ENCODE results near the gene NRP2. TPM values are rescaled to one million over a fixed set of nuclear protein-coding genes. Genes with fewer than 3 reads are reported as not detected.

The NRP2 gene
- total and polyA plus RNA-seq, 2 experiments from 2014 or later = 61.0 to 79.2 TPM

- no peak overlapping the region for H3K27ac ChIP-seq
- H3K9me2 ChIP-seq (replicated peaks; ENCODE audit: insufficient read depth) = no peaks in the 10 kb centered on the region
- H3K79me2 ChIP-seq = no peaks in the 10 kb centered on the region
- H2AFZ ChIP-seq = no peak overlapping the region
- 94% methylated on average over 11 of the region's 11 CpGs for whole genome bisulfite sequencing (ENCODE audit: low lambda C conversion rate, missing lambda C conversion rate)
- no peak overlapping the region for H3K4me2 ChIP-seq
- H4K20me1 ChIP-seq (ENCODE audit: insufficient read depth, poor library complexity, severe bottlenecking) = no peaks in the 10 kb centered on the region
- TF ChIP-seq EZH2phosphoT487 (IDR thresholded peaks at IDR 0.05; ENCODE audit: low read depth, severe bottlenecking, unreplicated experiment) (no peak), EZH2 (IDR thresholded peaks at IDR 0.05; ENCODE audit: borderline replicate concordance) (no peak), CTCF (IDR thresholded peaks at IDR 0.05; ENCODE audit: poor library complexity) (no peak)
- DNase-seq (ENCODE audit: low spot score) = no peak
- no peak overlapping the region for H3K4me3 ChIP-seq
- peaks cover 2% of the 10 kb centered on the region for H3K4me1 ChIP-seq (ENCODE audit: insufficient read depth)
- H3K9me3 ChIP-seq (ENCODE audit: low read depth) = no peaks in the 10 kb centered on the region
- H3K27me3 ChIP-seq = no peaks in the 10 kb centered on the region
- no peaks in the 10 kb centered on the region for H3K36me3 ChIP-seq (replicated peaks; ENCODE audit: insufficient read depth, low read depth)
Measured at GRCh38 chr2:205743137-205743536, 60.8 kb downstream of the NRP2 start.

- TF ChIP-seq EZH2 (IDR thresholded peaks at IDR 0.05; ENCODE audit: borderline replicate concordance) (no peak), EZH2phosphoT487 (IDR thresholded peaks at IDR 0.05; ENCODE audit: low read depth, severe bottlenecking, unreplicated experiment) (no peak), CTCF (IDR thresholded peaks at IDR 0.05; ENCODE audit: poor library complexity) (no peak)
- Histone ChIP-seq H3K79me2 (no peaks in the 10 kb centered on the region), H3K27me3 (no peaks in the 10 kb centered on the region), H3K9me2 (replicated peaks; ENCODE audit: insufficient read depth) (no peaks in the 10 kb centered on the region), H3K4me3 (no peak overlapping the region), H4K20me1 (ENCODE audit: insufficient read depth, poor library complexity, severe bottlenecking) (no peaks in the 10 kb centered on the region), H3K9me3 (ENCODE audit: low read depth) (no peaks in the 10 kb centered on the region), H3K4me1 (ENCODE audit: insufficient read depth) (peaks cover 5% of the 10 kb centered on the region), H3K36me3 (replicated peaks; ENCODE audit: insufficient read depth, low read depth) (no peaks in the 10 kb centered on the region), H3K4me2 (no peak overlapping the region), H3K27ac (no peak overlapping the region), H2AFZ (no peak overlapping the region)
- WGBS (ENCODE audit: low lambda C conversion rate, missing lambda C conversion rate) = 81% methylated on average over 7 of the region's 7 CpGs
- DNase-seq (ENCODE audit: low spot score) = no peak
Measured at GRCh38 chr2:205744074-205744591, 61.8 kb downstream of the NRP2 start.

- H3K9me2 ChIP-seq (replicated peaks; ENCODE audit: insufficient read depth) = no peaks in the 10 kb centered on the region
- H3K4me1 ChIP-seq (ENCODE audit: insufficient read depth) = peaks cover 5% of the 10 kb centered on the region
- DNase-seq (ENCODE audit: low spot score) = no peak
- H3K4me2 ChIP-seq = no peak overlapping the region
- no peaks in the 10 kb centered on the region for H3K36me3 ChIP-seq (replicated peaks; ENCODE audit: insufficient read depth, low read depth)
- no peaks in the 10 kb centered on the region for H3K9me3 ChIP-seq (ENCODE audit: low read depth)
- H3K27me3 ChIP-seq = no peaks in the 10 kb centered on the region
- no peak overlapping the region for H3K27ac ChIP-seq
- no peaks in the 10 kb centered on the region for H3K79me2 ChIP-seq
- no peak overlapping the region for H2AFZ ChIP-seq
- TF ChIP-seq CTCF (IDR thresholded peaks at IDR 0.05; ENCODE audit: poor library complexity) = no peak
- no peak for TF ChIP-seq EZH2phosphoT487 (IDR thresholded peaks at IDR 0.05; ENCODE audit: low read depth, severe bottlenecking, unreplicated experiment)
- no peak for TF ChIP-seq EZH2 (IDR thresholded peaks at IDR 0.05; ENCODE audit: borderline replicate concordance)
- no peaks in the 10 kb centered on the region for H4K20me1 ChIP-seq (ENCODE audit: insufficient read depth, poor library complexity, severe bottlenecking)
- no peak overlapping the region for H3K4me3 ChIP-seq
- 85% methylated on average over 14 of the region's 14 CpGs for WGBS (ENCODE audit: low lambda C conversion rate, missing lambda C conversion rate)
Measured at GRCh38 chr2:205745661-205746419, 63.5 kb downstream of the NRP2 start.
